AML-193 (cell line): ENCODE measurements around the gene SYNM.
"Not testable (repeated sequence)": the region's sequence is repeated elsewhere in the genome, so short reads cannot be mapped to it uniquely, and the experiment has no call there.

ENCODE experiments used
- DNase-seq, 2 experiments: peaks; one replicate each; lab custom pipeline; 2025; lab: John Stamatoyannopoulos, UW

The SYNM gene

DNA sequence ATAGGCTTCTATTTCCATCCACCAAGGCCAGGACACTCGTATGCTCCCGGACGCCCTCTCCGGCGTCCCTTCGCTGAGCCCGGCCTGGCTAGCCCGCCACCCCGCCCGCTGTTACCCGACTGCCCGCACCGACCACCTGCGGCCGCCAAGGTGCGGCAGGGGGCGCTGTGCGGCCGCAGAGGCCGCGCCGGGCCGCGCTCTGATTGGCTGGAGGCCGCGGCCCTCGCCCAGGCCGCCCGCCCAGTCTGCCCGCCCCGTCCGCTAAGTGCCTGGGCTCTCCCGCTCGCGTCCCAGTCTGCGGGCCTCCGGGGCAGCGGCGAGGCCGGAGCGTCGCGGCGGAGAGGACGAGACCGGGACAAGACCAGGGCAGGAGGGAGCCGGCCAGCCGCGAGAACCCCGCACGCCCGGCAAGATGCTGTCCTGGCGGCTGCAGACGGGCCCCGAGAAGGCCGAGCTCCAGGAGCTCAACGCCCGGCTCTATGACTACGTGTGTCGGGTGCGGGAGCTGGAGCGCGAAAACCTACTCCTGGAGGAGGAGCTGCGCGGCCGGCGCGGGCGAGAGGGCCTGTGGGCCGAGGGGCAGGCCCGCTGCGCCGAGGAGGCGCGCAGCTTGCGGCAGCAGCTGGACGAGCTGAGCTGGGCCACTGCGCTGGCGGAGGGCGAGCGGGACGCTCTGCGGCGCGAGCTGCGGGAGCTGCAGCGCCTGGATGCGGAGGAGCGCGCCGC is at the start of gene SYNM:
TSS of gene SYNM (plus strand) at position 293 of the 726 bp plus-strand sequence. CDS start at position 413, 120 bp downstream.
- peak; percentile 58 to 74 for DNase-seq

GRCh38 chr15:99055555-99056134 is 49.2 kb upstream of the SYNM start:
- no peak for DNase-seq

GRCh38 chr15:99057020-99057419 is 47.9 kb upstream of the SYNM start:
- no peak for DNase-seq

- no peak for DNase-seq
Observed at GRCh38 chr15:99057697-99058420, 47.0 kb upstream of the SYNM start.

GRCh38 chr15:99058421-99058870 is 46.4 kb upstream of the SYNM start:
- DNase-seq: no peak

GRCh38 chr15:99059010-99059981 is 45.6 kb upstream of the SYNM start:
- DNase-seq: peak; percentile 12

GRCh38 chr15:99060186-99060585 is 44.7 kb upstream of the SYNM start:
- DNase-seq: not testable (repeated sequence)

DNA sequence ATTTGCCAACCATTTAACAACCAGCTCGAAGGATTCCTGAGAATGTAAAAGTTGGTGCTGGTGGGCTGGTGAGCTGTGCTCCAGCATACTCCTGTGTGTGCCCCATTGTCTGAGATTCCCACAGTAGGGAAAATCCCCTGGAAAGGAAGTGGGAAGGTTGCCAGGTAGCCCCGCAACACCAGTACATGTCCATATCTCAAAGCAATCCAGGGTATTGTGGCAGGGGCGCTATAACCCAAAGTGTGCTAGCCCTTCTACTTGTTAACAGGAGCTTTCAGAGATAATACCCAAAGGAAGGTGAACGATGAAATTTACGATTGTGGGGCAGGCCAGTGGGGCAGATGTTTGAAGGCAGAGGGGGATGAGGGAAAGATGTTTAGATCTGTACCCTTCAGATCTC is 42.7 kb upstream of the SYNM start:
- no peak for DNase-seq

- DNase-seq: no peak
Observed at GRCh38 chr15:99068186-99068585, 36.7 kb upstream of the SYNM start.

DNA sequence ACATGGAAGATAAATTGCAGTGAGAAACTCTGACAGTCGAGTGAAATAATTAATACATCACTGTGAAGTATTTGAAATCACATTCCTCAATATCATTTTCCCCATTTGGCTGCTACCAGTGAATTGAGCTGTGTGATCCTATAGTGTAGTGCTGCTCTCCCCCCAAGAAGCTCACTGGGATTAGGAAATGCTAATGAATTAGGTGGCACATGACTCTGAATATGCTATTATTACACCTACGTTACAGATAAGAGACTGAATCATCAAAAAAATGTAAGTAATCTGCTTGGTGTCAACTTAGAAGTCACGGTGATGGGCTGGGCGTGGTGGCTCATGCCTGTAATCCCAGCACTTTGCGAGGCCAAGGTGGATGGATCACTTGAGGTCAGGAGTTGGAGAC is 34.7 kb upstream of the SYNM start:
- no peak for DNase-seq

GRCh38 chr15:99071091-99071680 is 33.7 kb upstream of the SYNM start:
- no peak for DNase-seq

DNA sequence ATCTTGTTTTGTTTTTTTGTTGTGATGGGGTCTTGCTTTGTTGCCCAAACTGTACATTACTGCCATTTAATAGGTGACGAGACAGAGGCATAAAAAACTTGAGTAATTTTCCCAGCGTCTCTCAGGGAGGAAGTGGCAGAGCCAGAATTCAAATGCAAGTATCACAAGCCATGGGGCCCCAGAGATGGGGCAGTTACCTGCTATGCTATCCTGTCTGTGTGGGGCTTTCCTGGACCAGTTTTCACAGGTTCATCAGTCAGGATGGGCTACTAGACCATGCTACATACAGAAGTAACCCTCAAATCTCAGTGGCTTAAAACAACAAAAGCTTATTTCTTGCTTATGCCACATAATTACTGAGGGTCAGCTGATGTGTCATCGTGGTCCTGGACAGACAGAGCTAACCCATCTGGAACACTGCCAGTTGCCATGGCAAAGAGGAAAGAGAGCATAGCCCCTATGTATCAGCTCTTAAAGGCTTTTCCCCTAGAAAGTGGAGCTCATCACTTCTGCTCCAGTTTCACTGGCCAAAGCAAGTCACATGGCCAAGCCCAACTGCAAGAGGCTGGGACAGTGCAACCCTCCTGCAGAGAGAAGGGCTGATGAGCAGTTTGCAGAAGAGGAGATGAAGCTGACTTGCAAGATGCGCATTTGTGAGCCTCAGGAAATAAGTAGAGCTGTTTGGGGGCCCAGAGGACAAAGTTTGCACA is 31.7 kb upstream of the SYNM start:
- DNase-seq: no peak

- no peak for DNase-seq
Observed at GRCh38 chr15:99074446-99074845, 30.4 kb upstream of the SYNM start.

DNA sequence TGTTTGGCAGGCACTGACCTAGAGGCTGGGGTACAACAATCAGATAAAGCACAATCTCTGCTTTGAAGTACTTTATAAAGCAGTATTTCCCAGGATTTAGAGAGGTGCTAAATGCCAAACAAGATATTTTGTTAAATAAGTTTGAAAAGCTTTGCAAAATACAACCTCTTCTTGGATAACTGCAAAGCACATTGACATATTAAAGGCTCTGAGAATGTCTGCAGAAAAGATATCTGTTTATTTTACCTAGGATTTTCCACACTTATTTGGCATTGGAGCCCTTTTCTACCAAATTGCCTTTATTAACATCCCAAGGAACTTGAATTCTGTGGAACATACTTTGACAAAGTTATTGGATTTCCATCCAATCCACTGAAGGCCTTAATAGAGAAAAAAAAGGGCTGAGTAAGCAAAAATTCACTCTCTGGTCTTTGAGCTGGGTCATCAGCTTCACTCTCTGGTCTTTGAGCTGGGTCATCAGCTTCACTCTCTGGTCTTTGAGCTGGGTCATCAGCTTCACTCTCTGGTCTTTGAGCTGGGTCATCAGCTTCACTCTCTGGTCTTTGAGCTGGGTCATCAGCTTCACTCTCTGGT is 29.7 kb upstream of the SYNM start:
- DNase-seq: not testable (repeated sequence)

DNA sequence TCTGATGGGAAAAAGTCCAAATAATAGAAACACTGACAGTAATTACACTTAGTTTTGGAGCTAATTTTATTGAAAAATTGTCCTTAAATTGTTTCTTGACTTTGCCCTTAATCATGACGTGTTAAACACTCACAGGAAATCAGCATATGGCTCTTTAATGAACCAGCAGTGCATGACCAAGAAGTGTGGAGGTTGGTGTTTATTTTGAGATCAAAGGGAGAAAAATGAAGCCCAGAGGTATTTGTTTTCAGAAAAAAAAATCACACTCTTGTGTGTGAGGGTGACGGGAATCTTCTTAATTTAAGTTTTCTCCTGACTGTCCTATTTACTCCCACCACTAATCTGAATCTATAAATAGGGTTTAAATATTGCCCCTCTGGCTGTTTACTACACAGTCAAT is 28.8 kb upstream of the SYNM start:
- DNase-seq: no peak

GRCh38 chr15:99076555-99077308 is 28.1 kb upstream of the SYNM start:
- peak; percentile 70 to 81 for DNase-seq

- no peak for DNase-seq
Observed at GRCh38 chr15:99082798-99083197, 22.1 kb upstream of the SYNM start.

DNA sequence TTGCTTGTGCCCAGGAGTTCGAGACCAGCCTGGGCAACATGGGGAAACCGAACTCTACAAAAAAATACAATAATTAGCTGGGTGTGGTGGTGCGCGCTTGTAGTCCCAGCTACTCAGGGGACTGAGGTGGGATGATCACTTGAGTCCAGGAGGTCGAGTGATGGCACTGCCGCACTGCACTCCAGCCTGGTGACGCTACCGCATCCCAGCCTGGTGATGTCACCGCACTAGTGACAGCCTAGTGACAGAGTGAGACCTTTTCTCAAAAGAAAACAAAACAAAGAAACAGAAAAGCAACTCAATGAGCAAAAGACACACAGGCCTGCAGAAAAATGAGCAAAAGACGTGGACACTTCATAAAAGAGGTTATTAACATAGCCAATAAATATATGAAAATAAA is 19.9 kb upstream of the SYNM start:
- DNase-seq: no peak
